ENCODE results near the gene PIGX.
"Not testable (repeated sequence)": the region's sequence is repeated elsewhere in the genome, so short reads cannot be mapped to it uniquely, and the experiment has no call there.

DNA sequence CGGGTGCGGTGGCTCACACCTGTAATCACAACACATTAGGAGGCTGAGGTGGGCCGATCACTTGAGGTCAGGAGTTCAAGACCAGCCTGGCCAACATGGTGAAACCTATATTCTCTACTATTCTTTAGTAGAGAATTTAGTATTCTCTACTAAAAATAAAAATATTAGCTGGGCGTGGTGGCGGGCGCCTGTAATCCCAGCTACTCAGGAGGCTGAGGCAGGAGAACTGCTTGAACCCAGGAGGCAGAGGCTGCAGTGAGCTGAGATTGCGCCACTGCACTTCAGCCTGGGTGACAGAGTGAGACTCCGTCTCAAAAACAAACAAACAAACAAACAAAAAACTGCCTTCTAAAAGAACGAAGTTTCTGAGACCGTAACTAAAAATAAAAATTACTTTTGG, 31.4 kb downstream of the PIGX start:
- TF ChIP-seq, protein P1, sequence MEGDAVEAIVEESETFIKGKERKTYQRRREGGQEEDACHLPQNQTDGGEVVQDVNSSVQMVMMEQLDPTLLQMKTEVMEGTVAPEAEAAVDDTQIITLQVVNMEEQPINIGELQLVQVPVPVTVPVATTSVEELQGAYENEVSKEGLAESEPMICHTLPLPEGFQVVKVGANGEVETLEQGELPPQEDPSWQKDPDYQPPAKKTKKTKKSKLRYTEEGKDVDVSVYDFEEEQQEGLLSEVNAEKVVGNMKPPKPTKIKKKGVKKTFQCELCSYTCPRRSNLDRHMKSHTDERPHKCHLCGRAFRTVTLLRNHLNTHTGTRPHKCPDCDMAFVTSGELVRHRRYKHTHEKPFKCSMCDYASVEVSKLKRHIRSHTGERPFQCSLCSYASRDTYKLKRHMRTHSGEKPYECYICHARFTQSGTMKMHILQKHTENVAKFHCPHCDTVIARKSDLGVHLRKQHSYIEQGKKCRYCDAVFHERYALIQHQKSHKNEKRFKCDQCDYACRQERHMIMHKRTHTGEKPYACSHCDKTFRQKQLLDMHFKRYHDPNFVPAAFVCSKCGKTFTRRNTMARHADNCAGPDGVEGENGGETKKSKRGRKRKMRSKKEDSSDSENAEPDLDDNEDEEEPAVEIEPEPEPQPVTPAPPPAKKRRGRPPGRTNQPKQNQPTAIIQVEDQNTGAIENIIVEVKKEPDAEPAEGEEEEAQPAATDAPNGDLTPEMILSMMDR (IDR thresholded peaks at IDR 0.05): not testable (repeated sequence)
- TF ChIP-seq EZH2, EZH2phosphoT487 (IDR thresholded peaks at IDR 0.05): not testable (repeated sequence)
